ENCODE data around the gene RIN3. TPM values are rescaled to one million over a fixed set of nuclear protein-coding genes. Genes with fewer than 3 reads are reported as not detected.

RIN3 gene
- total and polyA plus RNA-seq, 3 donors from 2014 or later, result 25.9 to 56.2 (median 49.8) TPM

- WGBS, 2 donors, result 52 to 64% methylated on average over 9 of the region's 9 CpGs
- no peak overlapping the region for H3K4me3 ChIP-seq
- no peaks in the 10 kb centered on the region for H3K9me3 ChIP-seq
- TF ChIP-seq POLR2A (IDR thresholded peaks at IDR 0.05) (no peak), CTCF (IDR thresholded peaks at IDR 0.05) (no peak)
- peak overlapping the region; percentile 39 to 58 for H3K27ac ChIP-seq
- peaks cover 36% of the 10 kb centered on the region for H3K4me1 ChIP-seq
- H3K36me3 ChIP-seq (ENCODE audit: low read depth, missing control alignments), result no peaks in the 10 kb centered on the region
- intact Hi-C loops (cut with DNase I; ENCODE audit: low total_unique reads), result no loop called here
- no peaks in the 10 kb centered on the region for H3K27me3 ChIP-seq
- no peak for DNase-seq
Measured at GRCh38 chr14:92646952-92647796, 133.6 kb downstream of the RIN3 start.

- H3K36me3 ChIP-seq (ENCODE audit: low read depth, missing control alignments), result no peaks in the 10 kb centered on the region
- H3K27ac ChIP-seq, result peak overlapping the region; percentile 39 to 58
- no peak for DNase-seq
- H3K9me3 ChIP-seq, result no peaks in the 10 kb centered on the region
- H3K4me3 ChIP-seq, result no peak overlapping the region
- no peaks in the 10 kb centered on the region for H3K27me3 ChIP-seq
- intact Hi-C loops (cut with DNase I; ENCODE audit: low total_unique reads), result no loop called here
- peaks cover 41% of the 10 kb centered on the region for H3K4me1 ChIP-seq
- 63 to 84% methylated on average over 4 of the region's 4 CpGs for WGBS, 2 donors
- no peak for TF ChIP-seq CTCF (IDR thresholded peaks at IDR 0.05)
- TF ChIP-seq POLR2A (IDR thresholded peaks at IDR 0.05), result no peak
Measured at GRCh38 chr14:92647797-92648279, 134.3 kb downstream of the RIN3 start.

- Histone ChIP-seq H3K27ac (peak overlapping the region in 1 of 2 donors; percentile 31), H3K4me3 (no peak overlapping the region), H3K4me1 (peaks cover 42% of the 10 kb centered on the region), H3K36me3 (ENCODE audit: low read depth, missing control alignments) (no peaks in the 10 kb centered on the region), H3K27me3 (no peaks in the 10 kb centered on the region), H3K9me3 (no peaks in the 10 kb centered on the region)
- no peak for DNase-seq
- intact Hi-C loops (cut with DNase I; ENCODE audit: low total_unique reads), result no loop called here
- no peak for TF ChIP-seq CTCF (IDR thresholded peaks at IDR 0.05)
- TF ChIP-seq POLR2A (IDR thresholded peaks at IDR 0.05), result no peak
- 94 to 95% methylated on average over 7 of the region's 7 CpGs for WGBS, 2 donors
Measured at GRCh38 chr14:92649066-92649465, 135.5 kb downstream of the RIN3 start.

GRCh38 chr14:92649934-92650545 lies 136.5 kb downstream of the RIN3 start:
- peak; percentile 46 for DNase-seq
- Histone ChIP-seq H3K27ac (peak overlapping the region in 1 of 2 donors; percentile 53), H3K9me3 (no peaks in the 10 kb centered on the region), H3K36me3 (ENCODE audit: low read depth, missing control alignments) (no peaks in the 10 kb centered on the region), H3K4me1 (peaks cover 37% of the 10 kb centered on the region), H3K4me3 (no peak overlapping the region), H3K27me3 (no peaks in the 10 kb centered on the region)
- intact Hi-C loops (cut with DNase I; ENCODE audit: low total_unique reads), result no loop called here
- no peak for TF ChIP-seq CTCF (IDR thresholded peaks at IDR 0.05)
- no peak for TF ChIP-seq POLR2A (IDR thresholded peaks at IDR 0.05)
- WGBS, 2 donors, result 82 to 86% methylated on average over 16 to 17 of the region's 17 CpGs

Data from testis (tissue), 3 donors.